Retinal pigment epithelial cell (primary cell): ENCODE measurements around the gene OTUB1.

Source experiments
- DNase-seq: peaks from one replicate; pipeline ENCODE4 v3.0.0-alpha.2; 2010; ENCODE audit warnings: low read depth
- H3K4me3 ChIP-seq: 2 replicates; pipeline ENCODE4 v1.5.1; 2011; ENCODE audit warnings: mild to moderate bottlenecking, low read length, control low read depth, moderate library complexity
- CTCF ChIP-seq: conservative IDR thresholded peaks from 2 replicates; pipeline ENCODE4 v1.5.1; 2011; ENCODE audit warnings: low read depth, low read length, control low read depth, inconsistent platforms

OTUB1 gene

DNA sequence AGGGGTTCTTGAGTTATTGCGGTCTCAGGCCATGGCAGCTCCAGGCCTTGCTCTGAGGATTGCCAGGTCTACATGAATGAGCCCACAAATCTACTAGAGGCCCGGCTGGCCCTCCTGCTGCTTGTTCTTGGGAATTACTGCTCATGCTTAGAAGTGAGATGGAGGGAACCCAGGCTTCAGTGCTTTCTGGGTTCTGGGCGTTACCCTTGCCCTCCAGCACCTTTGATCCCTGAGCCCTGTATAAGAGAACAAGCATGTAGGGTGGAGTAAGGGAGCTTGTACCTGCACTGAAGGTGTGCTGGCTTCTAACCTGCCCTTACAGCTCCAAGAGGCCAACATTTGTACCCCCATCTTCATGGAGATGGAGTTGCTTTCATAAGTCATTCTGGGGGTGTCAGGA is 43.4 kb upstream of the OTUB1 start:
- H3K4me3 ChIP-seq, result no peak overlapping the region
- DNase-seq, result no peak
- TF ChIP-seq CTCF, result no peak

GRCh38 chr11:63944987-63945386 is 41.3 kb upstream of the OTUB1 start:
- no peak overlapping the region for H3K4me3 ChIP-seq
- no peak for DNase-seq
- TF ChIP-seq CTCF, result no peak

GRCh38 chr11:63945477-63946163 is 40.6 kb upstream of the OTUB1 start:
- no peak overlapping the region for H3K4me3 ChIP-seq
- DNase-seq, result peak; percentile 21
- TF ChIP-seq CTCF, result peak; percentile 67

DNA sequence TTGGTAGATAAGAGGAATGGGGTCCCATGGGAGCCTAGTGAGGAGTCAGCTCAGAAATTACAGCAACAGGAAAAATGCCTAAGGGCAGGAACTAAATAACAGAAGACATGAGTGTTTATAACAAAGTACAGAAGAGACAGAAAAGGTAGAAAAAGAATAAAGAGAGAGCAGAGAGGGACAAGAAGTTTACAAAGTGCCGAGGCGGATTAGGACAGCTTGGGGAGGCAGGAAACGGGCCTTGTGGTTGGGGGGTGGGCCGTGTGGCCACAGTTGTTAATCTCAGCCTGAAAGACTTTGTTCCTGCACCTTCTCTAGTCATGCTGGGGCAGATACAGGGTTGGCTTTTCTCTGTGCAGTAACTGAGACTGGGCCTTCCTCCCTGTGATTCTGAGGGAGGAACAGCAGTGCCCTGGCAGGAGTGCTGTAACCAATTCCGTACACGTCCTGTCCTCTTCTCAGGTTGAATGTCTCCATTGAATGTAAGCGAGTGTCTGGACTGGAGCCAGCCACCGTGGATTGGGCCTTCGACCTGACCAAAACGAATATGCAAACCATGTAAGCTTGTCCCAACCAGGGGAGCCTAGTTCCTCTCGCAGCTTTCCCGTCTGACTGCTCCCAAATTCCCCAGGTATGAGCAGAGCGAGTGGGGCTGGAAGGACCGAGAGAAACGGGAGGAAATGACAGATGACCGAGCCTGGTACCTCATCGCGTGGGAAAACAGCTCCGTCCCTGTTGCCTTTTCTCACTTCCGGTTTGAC is 34.3 kb upstream of the OTUB1 start:
- H3K4me3 ChIP-seq, result no peak overlapping the region
- TF ChIP-seq CTCF, result no peak
- DNase-seq, result no peak

GRCh38 chr11:63952570-63952969 is 33.7 kb upstream of the OTUB1 start:
- no peak for TF ChIP-seq CTCF
- H3K4me3 ChIP-seq, result no peak overlapping the region
- no peak for DNase-seq

DNA sequence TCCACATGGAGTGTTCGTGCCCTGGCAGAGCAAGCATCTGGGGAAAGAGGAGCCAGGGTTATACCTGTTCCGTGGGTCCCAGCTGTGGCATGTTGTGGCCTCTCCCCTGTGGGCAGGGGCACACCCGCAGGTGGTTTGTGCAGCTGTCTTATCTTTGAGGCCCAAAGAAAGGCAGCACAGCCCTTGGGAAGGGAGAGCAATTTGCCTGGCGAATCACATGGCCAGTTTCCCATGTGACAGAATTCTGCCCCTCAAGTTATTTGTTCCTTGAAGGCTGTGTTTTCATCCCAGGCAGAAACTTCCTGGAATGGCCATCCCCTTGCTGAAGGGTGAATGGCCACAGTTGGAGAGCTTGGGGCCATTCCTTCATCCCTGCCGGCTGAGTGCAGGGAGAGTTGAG is 28.2 kb upstream of the OTUB1 start:
- TF ChIP-seq CTCF, result no peak
- no peak for DNase-seq
- no peak overlapping the region for H3K4me3 ChIP-seq
